Right renal pelvis (tissue), 4 donors: ENCODE measurements around the gene BRDT. TPM values are rescaled to one million over a fixed set of nuclear protein-coding genes. Genes with fewer than 3 reads are reported as not detected.

ENCODE experiments used
- polyA plus RNA-seq, 4 donors: library from polyadenylated mRNA; unstranded; fragments of 120-200 nt; gene quantifications; one replicate each; pipeline ENCODE4 v1.2.1, GENCODE V29; 2013; ENCODE audit not compliant: insufficient read length in 4 of 4

The BRDT gene
- polyA plus RNA-seq, 4 donors, result 0.08 to 0.11 TPM; not detected in 2

Other genes starting within 250 kb of the BRDT start
- gene TGFBR3, start 63.2 kb upstream of the BRDT start, polyA plus RNA-seq, result 100 to 1,000 TPM; 115 to 154 (median 136) TPM
- gene EPHX4, start 80.6 kb downstream of the BRDT start, polyA plus RNA-seq, result 1 to 10 TPM; 1.5 to 2.3 (median 1.7) TPM
- 1 to 10 TPM in 1 of 4 donors, under 1 TPM in 3; 0.31 to 1.6 (median 0.59) TPM for gene SETSIP, start 126.0 kb downstream of the BRDT start, polyA plus RNA-seq
- gene BTBD8, start 130.9 kb downstream of the BRDT start, polyA plus RNA-seq, result 1 to 10 TPM; 6.0 to 7.2 (median 6.5) TPM